Measurements from ENCODE around the gene RALB. TPM values are rescaled to one million over a fixed set of nuclear protein-coding genes. Genes with fewer than 3 reads are reported as not detected.

Gene RALB
- total RNA-seq, 4 donors from 2014 or later = 41.5 to 59.1 (median 54.4) TPM

DNA sequence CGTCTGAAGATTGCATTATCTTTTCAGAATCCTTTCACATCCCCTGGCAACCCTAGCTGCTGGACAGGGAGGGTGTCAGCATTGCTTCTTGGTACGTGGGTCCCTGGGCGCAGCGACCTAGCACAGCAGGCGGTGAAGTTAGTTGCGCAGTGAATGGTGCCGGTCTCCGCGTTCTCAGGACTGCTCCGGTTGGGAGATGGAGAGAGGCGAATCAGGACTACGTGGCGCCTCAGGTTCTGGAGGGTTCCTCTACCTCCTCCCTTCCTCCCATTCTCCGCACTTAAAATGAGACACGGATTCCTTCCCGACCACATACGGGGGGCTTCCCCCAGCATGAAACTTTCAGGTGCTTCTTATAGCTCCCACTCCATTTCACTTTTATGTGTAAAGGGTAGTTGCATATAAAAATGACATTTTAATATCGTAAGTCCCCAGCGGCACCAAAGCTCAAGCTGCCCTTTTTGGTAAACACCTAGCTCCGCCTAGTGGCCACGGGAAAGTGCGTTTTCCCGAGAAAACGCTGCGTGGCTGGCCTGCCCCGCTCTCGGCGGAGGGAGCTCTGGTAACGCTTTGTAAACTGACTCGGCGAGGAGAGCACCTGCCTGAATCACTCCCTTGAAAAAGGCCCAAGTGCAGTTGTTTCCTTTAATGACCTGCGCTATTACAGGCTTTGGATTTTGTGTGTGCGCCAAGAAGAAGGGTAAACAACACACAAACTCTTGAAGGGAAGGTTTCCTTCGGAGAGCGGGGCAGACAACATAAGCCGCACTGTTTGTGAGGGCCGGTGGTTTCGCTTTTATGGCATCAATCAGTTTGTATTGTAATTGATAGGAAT is 60.4 kb downstream of the RALB start:
- peaks cover 9 to 18% (median 14%) of the 10 kb centered on the region in 4 donors for H3K4me1 ChIP-seq
- H3K4me3 ChIP-seq = peak overlapping the region; percentile 43 to 57 (median 48)
- peak; percentile 95 for DNase-seq (ENCODE audit: extremely low spot score)
- H3K27ac ChIP-seq (replicated peaks in 1 of 4) = peak overlapping the region in 3 of 4 donors; percentile 10 to 56 (median 41)
- H3K27me3 ChIP-seq = no peaks in the 10 kb centered on the region
- H3K36me3 ChIP-seq = no peaks in the 10 kb centered on the region
- no peaks in the 10 kb centered on the region for H3K9me3 ChIP-seq
- no peak for TF ChIP-seq POLR2A (IDR thresholded peaks at IDR 0.05; ENCODE audit: low read depth)
- TF ChIP-seq EP300 (IDR thresholded peaks at IDR 0.05) = no peak
- peak in 1 of 2 donors; percentile 61 for TF ChIP-seq POLR2AphosphoS5 (IDR thresholded peaks at IDR 0.05)
- TF ChIP-seq, protein P1, sequence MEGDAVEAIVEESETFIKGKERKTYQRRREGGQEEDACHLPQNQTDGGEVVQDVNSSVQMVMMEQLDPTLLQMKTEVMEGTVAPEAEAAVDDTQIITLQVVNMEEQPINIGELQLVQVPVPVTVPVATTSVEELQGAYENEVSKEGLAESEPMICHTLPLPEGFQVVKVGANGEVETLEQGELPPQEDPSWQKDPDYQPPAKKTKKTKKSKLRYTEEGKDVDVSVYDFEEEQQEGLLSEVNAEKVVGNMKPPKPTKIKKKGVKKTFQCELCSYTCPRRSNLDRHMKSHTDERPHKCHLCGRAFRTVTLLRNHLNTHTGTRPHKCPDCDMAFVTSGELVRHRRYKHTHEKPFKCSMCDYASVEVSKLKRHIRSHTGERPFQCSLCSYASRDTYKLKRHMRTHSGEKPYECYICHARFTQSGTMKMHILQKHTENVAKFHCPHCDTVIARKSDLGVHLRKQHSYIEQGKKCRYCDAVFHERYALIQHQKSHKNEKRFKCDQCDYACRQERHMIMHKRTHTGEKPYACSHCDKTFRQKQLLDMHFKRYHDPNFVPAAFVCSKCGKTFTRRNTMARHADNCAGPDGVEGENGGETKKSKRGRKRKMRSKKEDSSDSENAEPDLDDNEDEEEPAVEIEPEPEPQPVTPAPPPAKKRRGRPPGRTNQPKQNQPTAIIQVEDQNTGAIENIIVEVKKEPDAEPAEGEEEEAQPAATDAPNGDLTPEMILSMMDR (IDR thresholded peaks at IDR 0.05) = peak; percentile 86 to 89 (median 88)
- WGBS = 16% methylated on average over 35 of the region's 38 CpGs
- intact Hi-C loops (cut with DNase I) = loop anchor here (10.0 kb wide), 3 partner anchors 58 to 208 kb away; partner anchors contain the start of genes RALB and TMEM185B

DNA sequence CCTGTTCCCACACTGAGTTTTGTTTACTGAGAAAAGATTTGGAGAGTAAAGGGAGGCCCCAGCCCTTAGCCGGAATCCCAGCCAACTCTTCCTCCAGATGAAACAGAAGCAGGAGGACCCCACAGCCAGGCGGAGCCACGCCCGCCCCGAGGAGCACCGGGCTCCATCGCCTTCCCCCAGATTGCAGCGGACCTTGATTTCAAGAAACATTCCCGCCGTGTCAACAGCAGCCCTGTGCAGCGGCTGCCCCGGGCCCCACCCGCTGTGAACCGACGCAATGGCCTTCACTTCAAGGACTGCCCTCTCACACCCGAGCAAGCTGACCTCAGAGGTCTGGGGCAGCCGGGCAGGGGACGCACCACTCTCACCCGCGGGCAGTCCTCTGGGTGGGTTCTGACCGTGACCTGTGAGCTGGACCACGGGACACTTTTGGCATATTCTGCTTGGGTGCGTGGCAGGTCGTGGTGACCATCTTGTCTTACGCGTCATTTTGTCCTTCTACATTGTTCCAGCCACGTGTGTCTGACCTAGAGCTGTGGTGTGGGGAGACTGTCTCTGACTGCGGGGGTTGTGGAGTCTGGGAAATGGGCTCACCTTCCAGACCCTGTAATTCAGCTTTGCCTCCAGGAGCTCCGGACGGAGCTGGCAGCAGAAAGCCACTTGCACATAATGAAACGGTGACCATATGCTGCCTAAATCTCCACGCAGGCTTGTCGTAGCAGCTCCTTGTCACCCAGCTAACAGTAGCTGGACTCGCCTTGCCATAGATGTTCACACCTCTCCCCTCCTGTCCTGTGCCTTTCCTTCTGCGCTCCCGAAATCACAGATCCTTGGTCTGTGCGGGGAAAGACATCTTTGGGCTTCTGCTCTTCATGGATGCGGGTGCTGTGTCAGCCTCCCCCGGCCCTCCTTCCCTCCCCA is 61.3 kb downstream of the RALB start:
- Histone ChIP-seq H3K9me3 (no peaks in the 10 kb centered on the region), H3K36me3 (no peaks in the 10 kb centered on the region), H3K27ac (replicated peaks in 1 of 4) (peak overlapping the region in 1 of 4 donors; percentile 56), H3K27me3 (no peaks in the 10 kb centered on the region), H3K4me1 (peaks cover 15 to 24% (median 19%) of the 10 kb centered on the region in 4 donors), H3K4me3 (peak overlapping the region; percentile 43 to 57 (median 48))
- intact Hi-C loops (cut with DNase I) = loop anchor here (10.0 kb wide), 3 partner anchors 59 to 209 kb away; partner anchors contain the start of genes RALB and TMEM185B
- no peak for DNase-seq (ENCODE audit: extremely low spot score)
- TF ChIP-seq EP300 (IDR thresholded peaks at IDR 0.05) (no peak), POLR2A (IDR thresholded peaks at IDR 0.05; ENCODE audit: low read depth) (no peak), POLR2AphosphoS5 (IDR thresholded peaks at IDR 0.05) (no peak)
- TF ChIP-seq, protein P1 (IDR thresholded peaks at IDR 0.05) = no peak
- 80% methylated on average over 35 of the region's 39 CpGs for WGBS

DNA sequence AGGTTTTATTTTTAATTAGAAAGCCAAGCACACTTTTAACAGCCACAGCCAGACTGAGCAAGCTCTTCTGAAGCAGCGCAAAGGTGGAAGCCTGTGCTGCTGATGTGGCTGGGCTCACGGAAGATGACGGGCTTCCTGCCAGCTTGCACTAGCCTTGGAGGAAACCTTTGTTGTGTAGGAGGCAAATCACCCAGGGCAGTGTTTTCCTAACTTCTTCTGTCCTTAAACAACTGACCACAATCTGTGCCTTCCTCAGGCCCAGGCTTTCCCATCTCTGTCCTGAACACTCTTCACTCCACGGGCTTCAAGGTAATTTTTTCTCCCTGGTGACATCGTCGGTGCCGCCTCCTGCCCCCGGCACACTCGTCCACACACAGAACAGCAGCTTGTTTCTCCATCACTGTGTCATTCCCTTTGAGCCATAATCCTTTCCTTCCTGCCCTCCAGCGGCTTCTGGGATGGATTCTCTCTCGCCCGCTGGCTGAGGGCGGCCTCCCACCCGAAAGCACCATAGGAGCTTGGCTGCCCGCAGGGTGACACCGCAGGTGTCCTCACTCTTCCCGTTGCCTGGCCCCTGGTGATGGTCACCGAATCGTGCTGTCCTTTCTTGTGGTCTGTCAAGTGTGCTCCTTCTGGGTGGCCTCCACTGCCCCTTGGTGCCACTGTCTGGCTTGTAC is 62.2 kb downstream of the RALB start:
- no peak overlapping the region for H3K27ac ChIP-seq (replicated peaks in 1 of 4)
- H3K9me3 ChIP-seq = no peaks in the 10 kb centered on the region
- H3K36me3 ChIP-seq = no peaks in the 10 kb centered on the region
- no peak overlapping the region for H3K4me3 ChIP-seq
- H3K27me3 ChIP-seq = no peaks in the 10 kb centered on the region
- 87% methylated on average over 19 of the region's 19 CpGs for WGBS
- TF ChIP-seq POLR2AphosphoS5 (IDR thresholded peaks at IDR 0.05) (no peak), POLR2A (IDR thresholded peaks at IDR 0.05; ENCODE audit: low read depth) (no peak), EP300 (IDR thresholded peaks at IDR 0.05) (no peak)
- TF ChIP-seq, protein P1 (IDR thresholded peaks at IDR 0.05) = no peak
- no peak for DNase-seq (ENCODE audit: extremely low spot score)
- H3K4me1 ChIP-seq = peaks cover 22 to 32% (median 25%) of the 10 kb centered on the region in 4 donors
- intact Hi-C loops (cut with DNase I) = loop anchor here (10.0 kb wide), 3 partner anchors 60 to 210 kb away; partner anchors contain the start of genes RALB and TMEM185B

DNA sequence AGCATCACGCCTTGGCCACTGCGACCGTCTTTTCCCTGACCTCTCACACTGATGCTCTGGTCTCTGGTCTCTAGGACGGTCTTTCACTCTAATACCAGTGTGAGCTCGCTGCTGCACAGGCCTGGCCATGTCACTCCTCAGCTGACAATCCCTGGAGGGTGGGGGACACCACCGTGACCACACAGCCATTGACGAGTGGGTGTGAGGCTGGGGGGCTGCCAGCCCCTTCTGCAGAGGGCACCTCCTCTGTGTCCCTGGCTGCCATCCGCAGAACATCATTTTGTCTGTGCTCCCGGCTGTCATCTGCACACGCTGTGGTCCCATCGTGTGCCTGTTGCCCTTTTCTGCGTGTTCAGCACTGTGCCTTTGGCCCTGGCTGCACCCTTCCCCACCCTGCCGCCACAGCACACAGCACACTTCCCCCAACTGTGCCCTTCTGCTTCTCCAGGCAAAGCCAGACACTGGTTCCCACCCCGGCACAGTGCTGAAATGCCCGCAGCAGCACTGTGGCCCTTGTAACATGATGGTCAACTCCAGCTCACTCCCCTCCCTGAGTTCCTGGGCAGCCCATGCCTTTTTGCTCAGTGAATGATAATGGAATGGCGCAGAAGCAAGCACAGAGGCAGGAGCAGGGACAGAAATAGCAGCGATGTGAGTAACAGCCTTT is 62.8 kb downstream of the RALB start:
- TF ChIP-seq, protein P1 (IDR thresholded peaks at IDR 0.05) = no peak
- TF ChIP-seq EP300 (IDR thresholded peaks at IDR 0.05) = no peak
- TF ChIP-seq POLR2A (IDR thresholded peaks at IDR 0.05; ENCODE audit: low read depth) = no peak
- no peak for TF ChIP-seq POLR2AphosphoS5 (IDR thresholded peaks at IDR 0.05)
- H3K36me3 ChIP-seq = no peaks in the 10 kb centered on the region
- no peak overlapping the region for H3K4me3 ChIP-seq
- peaks cover 24 to 32% (median 28%) of the 10 kb centered on the region in 4 donors for H3K4me1 ChIP-seq
- WGBS = 92% methylated on average over 13 of the region's 17 CpGs
- no peaks in the 10 kb centered on the region for H3K9me3 ChIP-seq
- DNase-seq (ENCODE audit: extremely low spot score) = no peak
- H3K27me3 ChIP-seq = peaks cover 0 to 4% (median 0%) of the 10 kb centered on the region in 4 donors
- intact Hi-C loops (cut with DNase I) = loop anchor here (10.0 kb wide), 3 partner anchors 61 to 211 kb away; partner anchors contain the start of genes RALB and TMEM185B
- H3K27ac ChIP-seq (replicated peaks in 1 of 4) = no peak overlapping the region

Measured in esophagus muscularis mucosa (tissue), 4 donors.